ENCODE measurements around the gene SLC25A13. TPM values are rescaled to one million over a fixed set of nuclear protein-coding genes. Genes with fewer than 3 reads are reported as not detected.

The SLC25A13 gene
- total RNA-seq, 3 donors from 2014 or later = 33.1 to 39.0 (median 33.2) TPM

DNA sequence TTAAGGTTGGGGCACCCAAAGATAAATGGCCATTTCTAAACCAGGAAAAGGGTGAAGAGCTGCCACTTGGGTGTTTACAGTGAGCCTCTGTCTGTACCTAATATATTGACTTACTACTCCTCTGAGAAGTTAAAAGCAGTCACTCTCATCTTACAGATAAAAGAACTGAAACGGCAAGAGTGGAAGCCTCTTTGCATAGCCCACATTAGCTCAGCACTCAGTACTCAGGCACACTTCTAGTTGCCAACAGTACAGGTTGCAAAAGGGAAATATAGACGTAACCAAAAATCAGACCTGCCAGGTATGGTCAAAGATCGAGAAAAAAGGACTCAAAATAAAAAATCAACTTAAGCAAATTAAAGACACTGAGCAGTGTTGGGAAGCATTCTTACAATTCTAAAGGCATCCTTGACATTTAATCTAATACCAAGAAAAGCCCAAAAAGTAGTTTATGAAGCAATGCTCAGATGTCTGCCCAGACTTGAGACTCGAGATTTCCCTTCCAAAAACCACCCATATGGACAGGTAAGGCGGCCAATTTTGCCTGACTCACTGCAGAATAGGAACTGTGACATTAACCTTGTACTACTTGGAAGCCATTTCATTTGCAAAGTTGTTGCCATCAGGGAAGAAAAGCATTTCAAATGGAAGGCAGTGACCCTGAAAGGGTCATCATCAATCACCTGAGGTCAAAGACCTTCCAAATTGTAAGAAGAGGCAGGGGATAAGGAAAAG lies 139.3 kb downstream of the SLC25A13 start:
- no peak for DNase-seq (ENCODE audit: low spot score in 2 of 2)
- no peaks in the 10 kb centered on the region for H3K4me1 ChIP-seq
- no peaks in the 10 kb centered on the region for H3K9me3 ChIP-seq
- H3K36me3 ChIP-seq = no peaks in the 10 kb centered on the region
- H3K27me3 ChIP-seq = no peaks in the 10 kb centered on the region
- TF ChIP-seq POLR2A (IDR thresholded peaks at IDR 0.05) (no peak), POLR2AphosphoS5 (IDR thresholded peaks at IDR 0.05) (no peak)
- TF ChIP-seq, protein P1, sequence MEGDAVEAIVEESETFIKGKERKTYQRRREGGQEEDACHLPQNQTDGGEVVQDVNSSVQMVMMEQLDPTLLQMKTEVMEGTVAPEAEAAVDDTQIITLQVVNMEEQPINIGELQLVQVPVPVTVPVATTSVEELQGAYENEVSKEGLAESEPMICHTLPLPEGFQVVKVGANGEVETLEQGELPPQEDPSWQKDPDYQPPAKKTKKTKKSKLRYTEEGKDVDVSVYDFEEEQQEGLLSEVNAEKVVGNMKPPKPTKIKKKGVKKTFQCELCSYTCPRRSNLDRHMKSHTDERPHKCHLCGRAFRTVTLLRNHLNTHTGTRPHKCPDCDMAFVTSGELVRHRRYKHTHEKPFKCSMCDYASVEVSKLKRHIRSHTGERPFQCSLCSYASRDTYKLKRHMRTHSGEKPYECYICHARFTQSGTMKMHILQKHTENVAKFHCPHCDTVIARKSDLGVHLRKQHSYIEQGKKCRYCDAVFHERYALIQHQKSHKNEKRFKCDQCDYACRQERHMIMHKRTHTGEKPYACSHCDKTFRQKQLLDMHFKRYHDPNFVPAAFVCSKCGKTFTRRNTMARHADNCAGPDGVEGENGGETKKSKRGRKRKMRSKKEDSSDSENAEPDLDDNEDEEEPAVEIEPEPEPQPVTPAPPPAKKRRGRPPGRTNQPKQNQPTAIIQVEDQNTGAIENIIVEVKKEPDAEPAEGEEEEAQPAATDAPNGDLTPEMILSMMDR (IDR thresholded peaks at IDR 0.05) = no peak
- no peak overlapping the region for H3K27ac ChIP-seq
- intact Hi-C loops (cut with DNase I; ENCODE audit: low total_unique reads) = no loop called here
- no peak overlapping the region for H3K4me3 ChIP-seq

DNA sequence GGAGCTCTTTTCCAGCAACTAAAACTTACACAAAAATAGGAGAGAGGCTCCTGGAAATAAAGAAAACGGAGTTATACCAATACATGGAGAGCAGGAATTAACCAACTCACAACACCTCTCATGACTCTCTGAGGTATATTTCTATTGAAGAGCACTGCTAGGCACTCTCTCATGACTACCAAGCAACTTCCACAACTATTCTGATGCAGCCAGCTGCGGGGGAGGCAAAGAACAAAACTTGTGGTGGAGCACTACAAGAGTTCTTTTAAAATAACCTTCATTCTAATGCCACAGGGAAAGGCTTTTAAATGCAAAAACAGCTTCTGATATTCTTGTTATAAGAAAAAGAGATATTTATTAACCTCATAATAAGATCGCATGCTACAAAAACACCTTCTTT lies 140.7 kb downstream of the SLC25A13 start:
- Histone ChIP-seq H3K27me3 (no peaks in the 10 kb centered on the region), H3K4me1 (no peaks in the 10 kb centered on the region), H3K9me3 (no peaks in the 10 kb centered on the region), H3K27ac (no peak overlapping the region), H3K36me3 (no peaks in the 10 kb centered on the region), H3K4me3 (no peak overlapping the region)
- intact Hi-C loops (cut with DNase I; ENCODE audit: low total_unique reads) = no loop called here
- DNase-seq (ENCODE audit: low spot score in 2 of 2) = no peak
- TF ChIP-seq POLR2A (IDR thresholded peaks at IDR 0.05) (no peak), POLR2AphosphoS5 (IDR thresholded peaks at IDR 0.05) (no peak)
- TF ChIP-seq, protein P1 (IDR thresholded peaks at IDR 0.05) = no peak

DNA sequence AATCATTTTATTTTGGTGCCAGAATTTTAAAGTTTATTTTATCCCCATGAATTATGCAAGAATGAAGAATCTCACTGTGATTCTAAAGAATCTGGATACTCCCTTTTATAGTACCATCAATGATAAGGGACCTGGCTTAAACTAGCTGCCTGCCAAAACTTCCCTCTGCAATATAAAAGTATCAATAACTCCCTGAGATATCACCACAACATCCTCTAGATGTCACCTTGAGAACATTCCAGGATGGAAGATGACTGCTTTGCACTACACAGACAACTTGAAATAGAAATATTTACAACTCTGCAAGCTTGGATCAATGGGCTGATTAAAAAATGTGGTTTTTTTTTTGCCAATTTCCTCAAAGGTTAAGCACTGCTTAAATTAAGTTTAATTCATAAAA lies 142.1 kb downstream of the SLC25A13 start:
- no peaks in the 10 kb centered on the region for H3K36me3 ChIP-seq
- H3K4me3 ChIP-seq = no peak overlapping the region
- no peak for DNase-seq (ENCODE audit: low spot score in 2 of 2)
- no peaks in the 10 kb centered on the region for H3K9me3 ChIP-seq
- no peak overlapping the region for H3K27ac ChIP-seq
- no peaks in the 10 kb centered on the region for H3K4me1 ChIP-seq
- intact Hi-C loops (cut with DNase I; ENCODE audit: low total_unique reads) = no loop called here
- TF ChIP-seq POLR2AphosphoS5 (IDR thresholded peaks at IDR 0.05) = no peak
- TF ChIP-seq, protein P1 (IDR thresholded peaks at IDR 0.05) = no peak
- TF ChIP-seq POLR2A (IDR thresholded peaks at IDR 0.05) = no peak
- no peaks in the 10 kb centered on the region for H3K27me3 ChIP-seq

DNA sequence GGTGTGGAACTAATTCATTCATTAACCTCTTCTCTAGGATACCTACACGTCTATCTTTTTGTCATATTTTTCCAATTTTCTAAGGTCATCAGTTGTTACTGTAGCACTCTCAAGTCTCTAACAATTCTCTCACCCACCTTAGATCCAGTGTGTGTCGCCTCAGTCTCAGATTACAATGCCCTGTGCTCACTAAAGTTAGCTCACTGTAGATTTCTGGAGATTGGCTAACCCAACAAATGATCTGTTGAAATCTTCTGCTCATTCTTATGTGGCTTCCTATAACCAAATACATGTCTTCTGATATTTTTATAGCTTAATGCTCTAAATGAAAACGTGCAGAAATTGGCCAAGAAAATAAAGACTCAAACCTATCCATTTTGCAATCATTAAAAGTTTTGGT lies 142.6 kb downstream of the SLC25A13 start:
- Histone ChIP-seq H3K27ac (no peak overlapping the region), H3K36me3 (no peaks in the 10 kb centered on the region), H3K27me3 (no peaks in the 10 kb centered on the region), H3K4me1 (no peaks in the 10 kb centered on the region), H3K4me3 (no peak overlapping the region), H3K9me3 (no peaks in the 10 kb centered on the region)
- intact Hi-C loops (cut with DNase I; ENCODE audit: low total_unique reads) = no loop called here
- DNase-seq (ENCODE audit: low spot score in 2 of 2) = no peak
- TF ChIP-seq, protein P1 (IDR thresholded peaks at IDR 0.05) = no peak
- TF ChIP-seq POLR2AphosphoS5 (IDR thresholded peaks at IDR 0.05) (no peak), POLR2A (IDR thresholded peaks at IDR 0.05) (no peak)

DNA sequence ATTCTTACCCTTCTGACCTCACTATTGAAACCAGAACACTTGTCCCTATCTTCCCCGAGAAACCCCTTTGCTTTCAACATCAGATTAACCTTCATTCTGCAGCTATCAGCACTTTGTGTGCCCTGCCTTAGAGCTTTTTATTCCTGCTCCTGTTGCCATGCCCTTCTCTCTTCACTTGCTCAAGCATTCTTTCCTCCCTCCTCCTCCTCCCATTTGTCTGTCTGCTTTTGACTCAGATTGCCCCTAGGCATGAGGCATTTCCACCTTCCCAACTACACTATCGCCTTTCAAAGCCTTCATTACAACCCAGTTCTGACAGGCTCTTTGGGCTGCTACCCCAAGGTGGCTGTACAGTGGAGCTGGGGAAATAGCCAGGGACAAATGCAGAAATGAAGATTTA lies 143.3 kb downstream of the SLC25A13 start:
- Histone ChIP-seq H3K27me3 (no peaks in the 10 kb centered on the region), H3K36me3 (no peaks in the 10 kb centered on the region), H3K27ac (no peak overlapping the region), H3K4me3 (no peak overlapping the region), H3K9me3 (no peaks in the 10 kb centered on the region), H3K4me1 (no peaks in the 10 kb centered on the region)
- intact Hi-C loops (cut with DNase I; ENCODE audit: low total_unique reads) = no loop called here
- DNase-seq (ENCODE audit: low spot score in 2 of 2) = no peak
- TF ChIP-seq, protein P1 (IDR thresholded peaks at IDR 0.05) = no peak
- TF ChIP-seq POLR2AphosphoS5 (IDR thresholded peaks at IDR 0.05) (no peak), POLR2A (IDR thresholded peaks at IDR 0.05) (no peak)

Measured in breast epithelium (tissue), 4 donors.